GM19043 (cell line): Measurements from ENCODE around the gene MANBA.
"Not testable (repeated sequence)": the region's sequence is repeated elsewhere in the genome, so short reads cannot be mapped to it uniquely, and the experiment has no call there.

Experiments used
- ATAC-seq: cut with Tn5 transposase; IDR thresholded peaks from one replicate; pipeline ENCODE4 v1.9.1; 2021; ENCODE audit warnings: low read depth; ENCODE audit not compliant: unreplicated experiment

The MANBA gene

DNA sequence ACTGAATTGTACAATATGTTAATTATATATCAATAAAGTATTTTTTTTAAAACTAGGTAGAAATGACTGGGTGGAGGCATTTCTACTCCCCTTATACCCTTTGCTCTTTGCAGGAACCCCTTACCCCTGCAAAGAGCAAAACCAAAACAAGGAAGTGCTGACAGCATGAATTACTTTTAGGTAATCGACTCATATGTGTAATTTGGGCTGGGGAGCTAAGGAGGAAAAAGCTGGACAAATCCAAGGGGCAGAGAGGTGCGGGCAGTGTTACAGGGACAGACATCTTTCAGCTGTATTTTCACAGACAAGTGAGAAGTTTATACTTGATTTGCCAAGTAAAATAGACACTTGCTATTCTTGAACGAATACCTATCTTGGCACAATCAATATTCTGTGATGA is 35.5 kb downstream of the MANBA start:
- no peak for ATAC-seq

DNA sequence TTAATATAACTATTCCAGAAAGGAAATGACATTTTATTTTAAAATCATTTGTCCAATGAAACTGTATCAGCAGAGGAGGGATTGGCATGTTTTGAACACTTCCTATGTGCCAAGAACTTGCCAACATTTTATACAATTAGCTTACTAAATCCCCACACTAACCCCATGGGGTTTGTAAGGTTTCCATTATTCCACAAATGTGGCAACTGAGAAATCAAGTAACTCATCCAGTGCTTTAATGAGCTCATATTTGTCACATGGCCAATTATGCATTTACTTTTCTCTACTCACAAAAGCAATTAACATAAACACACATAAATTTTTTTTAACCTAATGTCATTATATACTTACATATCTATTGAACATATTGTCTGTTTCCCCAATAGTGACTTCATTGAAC is 37.3 kb downstream of the MANBA start:
- no peak for ATAC-seq

- no peak for ATAC-seq
These were observed 38.0 kb downstream of the MANBA start for GRCh38 chr4:102722740-102723139.

DNA sequence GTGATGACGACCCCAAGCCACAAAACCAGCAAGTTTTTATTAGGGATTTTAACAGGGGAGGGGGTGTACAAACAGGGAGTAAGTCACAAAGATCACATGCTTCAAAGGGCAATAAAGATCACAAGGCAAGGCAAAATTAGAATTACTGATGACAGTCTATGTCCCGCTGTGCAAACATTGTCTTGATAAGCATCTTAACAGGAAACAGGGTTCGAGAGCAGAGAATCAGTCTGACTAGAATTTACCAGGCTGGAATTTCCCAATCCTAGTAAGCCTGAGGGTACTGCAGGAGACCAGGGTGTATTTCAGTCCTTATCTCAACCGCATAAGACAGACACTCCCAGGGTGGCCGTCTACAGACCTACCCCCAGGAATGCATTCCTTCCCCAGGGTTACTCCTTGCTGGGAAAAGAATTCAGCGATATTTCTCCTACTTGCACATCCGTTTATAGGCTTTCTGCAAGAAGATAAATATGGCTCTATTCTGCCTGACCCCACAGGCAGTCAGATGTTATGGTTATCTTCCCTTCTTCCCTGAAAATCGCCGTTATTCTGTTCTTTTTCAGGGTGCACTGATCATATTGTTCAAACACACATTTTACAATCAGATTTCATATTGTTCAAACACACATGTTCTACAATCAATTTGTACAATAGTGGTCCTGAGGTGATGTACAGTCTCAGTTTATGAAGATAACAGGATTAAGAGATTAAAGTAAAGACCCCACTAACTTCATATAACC is 41.8 kb downstream of the MANBA start:
- not testable (repeated sequence) for ATAC-seq

- ATAC-seq: no peak
These were observed 43.2 kb downstream of the MANBA start for GRCh38 chr4:102717448-102718092.

- ATAC-seq: no peak
These were observed 45.7 kb downstream of the MANBA start for GRCh38 chr4:102715057-102715456.

GRCh38 chr4:102713774-102714173 is 47.0 kb downstream of the MANBA start:
- ATAC-seq: not testable (repeated sequence)

DNA sequence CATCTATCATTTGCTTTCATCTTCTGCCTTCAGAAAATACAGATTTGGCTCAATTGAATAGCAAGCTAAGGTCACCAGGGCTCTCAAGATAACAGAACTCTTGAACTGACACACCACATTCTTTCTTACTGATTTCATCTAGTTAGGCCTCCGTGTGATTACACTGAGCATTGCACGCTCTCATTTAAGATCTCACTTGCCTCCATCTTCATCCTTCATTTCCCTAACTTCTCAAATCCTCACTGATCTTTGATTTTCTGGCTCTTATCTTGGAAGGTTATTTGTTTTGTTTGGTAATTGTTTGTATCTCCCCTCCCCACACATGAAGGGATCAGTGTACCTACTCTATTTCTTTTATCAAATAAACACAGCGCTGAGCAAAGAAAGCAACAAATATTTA is 47.7 kb downstream of the MANBA start:
- no peak for ATAC-seq

GRCh38 chr4:102710986-102711385 is 49.8 kb downstream of the MANBA start:
- no peak for ATAC-seq

DNA sequence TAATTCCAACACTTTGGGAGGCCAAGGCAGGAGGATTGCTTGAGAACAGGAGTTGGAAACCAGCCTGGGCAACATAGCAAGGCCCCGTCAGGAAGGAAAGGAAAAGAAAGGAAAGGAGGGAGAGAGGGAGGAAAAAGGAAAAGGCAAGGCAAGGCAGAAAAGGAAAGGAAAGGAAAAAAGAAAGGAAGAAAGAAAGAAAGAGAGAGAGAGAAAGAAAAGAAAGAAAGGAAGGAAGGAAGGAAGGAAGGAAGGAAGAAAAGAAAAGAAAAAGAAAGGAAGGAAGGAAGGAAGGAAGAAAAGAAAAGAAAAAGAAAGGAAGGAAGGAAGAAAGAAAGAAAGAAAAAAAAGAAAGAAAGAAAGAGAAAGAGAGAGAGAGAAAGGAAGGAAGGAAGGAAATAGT is 51.7 kb downstream of the MANBA start:
- not testable (repeated sequence) for ATAC-seq

DNA sequence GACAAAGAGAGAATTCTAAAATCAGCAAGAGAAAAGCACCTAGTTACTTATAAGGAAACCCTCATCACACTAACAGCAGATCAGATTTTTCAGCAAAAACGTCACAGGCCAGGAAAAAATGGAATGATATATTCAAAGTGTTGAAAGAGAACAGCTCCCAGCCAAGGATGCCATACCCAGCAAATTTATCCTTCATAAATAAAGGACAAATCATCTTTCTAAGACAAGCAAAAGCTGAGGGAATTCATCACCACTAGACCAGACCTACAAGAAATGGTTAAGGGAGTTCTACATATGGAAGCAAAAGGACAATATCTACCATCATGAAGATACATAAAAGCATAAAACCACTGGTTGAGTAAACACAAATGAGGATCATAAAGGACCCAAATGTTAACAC is 53.6 kb downstream of the MANBA start:
- no peak for ATAC-seq

- ATAC-seq: no peak
These were observed 55.3 kb downstream of the MANBA start for GRCh38 chr4:102705391-102705935.

GRCh38 chr4:102696758-102697157 is 64.0 kb downstream of the MANBA start:
- no peak for ATAC-seq

DNA sequence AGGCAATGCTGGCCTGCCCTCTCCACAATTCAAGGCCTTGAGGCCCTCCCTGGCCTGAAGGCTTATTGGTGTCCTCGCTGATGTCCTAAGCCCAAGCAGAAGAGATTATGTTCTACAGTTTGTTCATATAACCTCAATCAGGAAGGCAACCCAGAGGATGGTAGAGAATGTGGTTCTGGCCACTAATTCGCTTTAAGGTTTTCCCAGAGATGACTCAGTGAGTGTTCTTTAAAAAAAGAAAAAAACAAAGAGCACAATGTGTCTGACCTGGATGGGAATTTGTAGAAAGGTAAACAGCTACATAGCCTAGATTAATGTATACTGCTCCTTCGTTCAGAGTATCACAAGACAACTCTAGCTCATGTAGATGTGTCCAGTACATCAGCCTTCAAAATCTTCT is 66.0 kb downstream of the MANBA start:
- ATAC-seq: no peak

- ATAC-seq: no peak
These were observed 66.9 kb downstream of the MANBA start for GRCh38 chr4:102693861-102694260.

GRCh38 chr4:102693262-102693850 is 67.4 kb downstream of the MANBA start:
- no peak for ATAC-seq

GRCh38 chr4:102692474-102692873 is 68.3 kb downstream of the MANBA start:
- ATAC-seq: no peak

DNA sequence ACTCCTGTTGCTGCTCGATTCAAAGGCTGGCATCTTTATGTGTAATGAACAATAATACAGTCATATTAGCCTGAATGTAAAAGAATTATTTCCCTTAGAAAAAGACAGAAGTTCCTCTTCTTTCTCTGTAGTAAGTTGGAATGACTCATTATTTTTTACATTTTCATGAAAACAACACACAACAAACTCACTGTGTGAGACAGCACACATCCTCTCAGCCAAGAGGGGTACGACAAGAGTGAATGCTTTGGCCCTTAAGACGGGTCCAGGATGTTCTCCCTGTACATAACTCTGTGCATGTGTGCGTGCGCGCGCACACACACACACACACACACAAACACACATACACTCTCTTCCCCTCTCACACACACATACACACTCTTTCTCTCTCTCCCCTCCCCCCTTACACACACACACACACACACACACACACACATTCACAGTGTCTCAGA is 72.8 kb downstream of the MANBA start:
- peak; percentile 31 for ATAC-seq

DNA sequence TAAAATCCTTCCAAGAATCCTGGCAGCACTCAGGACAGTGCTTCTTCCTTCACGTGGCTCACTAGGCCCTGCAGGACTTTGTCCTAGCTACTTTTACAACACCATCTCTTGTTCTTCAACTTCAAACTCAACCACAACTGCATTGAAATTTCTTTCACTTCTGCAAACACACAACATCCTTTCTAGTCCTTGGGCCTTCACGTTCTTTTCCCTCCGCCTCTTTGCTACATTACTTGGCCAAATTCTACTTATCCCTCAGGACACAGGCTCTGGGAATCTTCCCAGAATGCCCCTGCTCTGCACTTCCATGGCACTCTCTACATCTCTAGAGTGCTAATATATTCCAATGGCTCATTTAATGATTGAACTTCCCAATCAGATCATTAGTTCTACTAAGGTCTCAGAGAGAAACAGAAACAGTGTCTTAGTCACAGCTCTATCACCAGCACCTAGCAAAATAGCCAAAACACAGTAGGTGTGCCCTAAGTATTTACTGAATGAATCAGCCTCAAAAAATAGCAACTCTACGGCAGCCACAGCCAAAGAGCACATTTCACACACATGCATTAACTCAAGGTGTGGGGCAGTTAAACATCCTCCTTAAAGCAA is 73.3 kb downstream of the MANBA start:
- peak; percentile 89 for ATAC-seq

GRCh38 chr4:102685768-102686167 is 75.0 kb downstream of the MANBA start:
- ATAC-seq: no peak

DNA sequence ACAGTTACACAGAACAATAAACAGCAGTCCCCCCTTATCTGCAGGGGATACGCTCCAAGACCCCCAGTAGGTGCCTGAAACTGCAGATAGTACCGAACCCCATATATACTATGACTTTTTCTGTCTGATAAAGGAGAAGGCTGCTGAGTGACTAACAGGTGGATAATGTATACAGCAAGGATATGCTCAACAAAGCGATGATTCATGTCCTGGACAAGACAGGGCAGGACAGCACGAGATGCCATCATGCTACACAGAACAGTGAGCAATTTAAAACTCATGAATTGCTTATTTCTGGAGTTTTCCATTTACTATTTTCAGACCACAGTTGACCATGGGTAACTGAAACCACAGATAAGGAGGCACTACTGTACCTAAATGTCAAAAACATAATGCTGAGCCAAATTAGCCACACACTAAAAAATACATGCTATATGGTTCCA is 76.1 kb downstream of the MANBA start:
- ATAC-seq: no peak
